ENCODE results near the gene ANXA2R. TPM values are rescaled to one million over a fixed set of nuclear protein-coding genes. Genes with fewer than 3 reads are reported as not detected.
A peak's percentile ranks its signal among the peaks of the same experiment; 100 is the strongest.

The ANXA2R gene
- total and polyA plus RNA-seq, 9 of the 15 experiments (the other 6 are each of a cell fraction or from before 2014, with no cell fraction given) = 2.1 to 4.8 (median 3.4) TPM

- TF ChIP-seq RNF219 (CRISPR knock-in tag; IDR thresholded peaks at IDR 0.05) (no peak), ZNF324 (CRISPR knock-in tag; IDR thresholded peaks at IDR 0.05) (no peak), TFAM (CRISPR knock-in tag; conservative IDR thresholded peaks at IDR 0.05) (no peak), BRF1 (IDR thresholded peaks at IDR 0.05; ENCODE audit: borderline replicate concordance, extremely low read depth, insufficient read length) (no peak), ZFX (CRISPR knock-in tag; IDR thresholded peaks at IDR 0.05) (no peak), KLF10 (CRISPR knock-in tag; IDR thresholded peaks at IDR 0.05) (no peak), SRSF1 (IDR thresholded peaks at IDR 0.05; ENCODE audit: low read depth, low read length) (no peak), ZC3H4 (CRISPR knock-in tag; IDR thresholded peaks at IDR 0.05; ENCODE audit: borderline replicate concordance) (no peak), ZNF384 (IDR thresholded peaks at IDR 0.05; ENCODE audit: low read depth, low read length) (no peak), HDAC8 (tag; IDR thresholded peaks at IDR 0.05) (0 out of 2 replicates have a peak, but pooled peaks have one; percentile 30), HIVEP1 (CRISPR knock-in tag; IDR thresholded peaks at IDR 0.05) (no peak), LEF1 (IDR thresholded peaks at IDR 0.05) (peak; percentile 85), HEY1 (CRISPR knock-in tag; IDR thresholded peaks at IDR 0.05; ENCODE audit: borderline replicate concordance) (no peak), ZNF830 (CRISPR knock-in tag; IDR thresholded peaks at IDR 0.05) (no peak), PATZ1 (CRISPR knock-in tag; IDR thresholded peaks at IDR 0.05; ENCODE audit: borderline replicate concordance) (no peak), ARID1B (IDR thresholded peaks at IDR 0.05) (peak; percentile 94), CCAR2 (IDR thresholded peaks at IDR 0.05; ENCODE audit: low read depth, low read length) (no peak), ZNF224 (CRISPR knock-in tag; IDR thresholded peaks at IDR 0.05) (no peak), GTF2F1 (IDR thresholded peaks at IDR 0.05; ENCODE audit: low read depth, low read length) (no peak), ZNF277 (CRISPR knock-in tag; IDR thresholded peaks at IDR 0.05; ENCODE audit: borderline replicate concordance) (no peak), NFIC (IDR thresholded peaks at IDR 0.05) (peak; percentile 38), CTCF (IDR thresholded peaks at IDR 0.05 in 2 of 3, conservative IDR thresholded peaks at IDR 0.05 in 1 of 3; ENCODE audit: insufficient read depth in 2 of 3, low read depth in 1 of 3, low read length in 3 of 3) (no peak), ARNT (IDR thresholded peaks at IDR 0.05) (no peak; a peak in 1 of 4 replicates)
Measured at GRCh38 chr5:43007246-43007910, 32.7 kb downstream of the ANXA2R start (continued).

All from K562 (cell line).